Measurements from ENCODE around the gene ZNF436.
"Not testable (repeated sequence)": the region's sequence is repeated elsewhere in the genome, so short reads cannot be mapped to it uniquely, and the experiment has no call there.

The ZNF436 gene

DNA sequence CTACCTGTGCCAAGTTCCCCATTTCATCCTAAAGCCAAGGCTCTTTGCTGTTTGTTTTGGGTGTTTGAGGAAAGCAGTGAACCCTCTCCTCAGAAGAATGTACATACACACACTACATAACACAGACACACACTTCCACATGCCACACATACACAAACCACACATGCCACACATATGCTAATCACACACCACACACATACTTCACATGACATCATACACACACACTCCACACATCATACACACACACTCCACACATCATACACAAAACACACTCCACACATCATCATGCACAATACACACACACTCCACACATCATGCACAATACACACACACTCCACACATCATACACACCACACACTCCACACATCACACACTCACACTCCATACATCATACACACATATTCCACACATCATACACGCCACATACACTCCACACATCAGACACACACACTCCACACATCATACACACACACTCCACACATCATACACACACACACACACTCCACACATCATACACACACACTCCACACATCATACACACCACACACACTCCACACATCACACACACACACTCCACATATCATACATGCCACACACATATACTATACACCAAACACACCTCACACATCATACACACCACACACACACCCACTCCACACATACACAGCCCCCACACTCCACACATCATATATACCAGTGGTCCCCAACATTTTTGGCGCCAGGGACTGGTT is 22.7 kb upstream of the ZNF436 start:
- DNase-seq (ENCODE audit: low read depth in 2 of 3, low spot score in 2 of 3): no peak

- DNase-seq (ENCODE audit: low read depth in 2 of 3, low spot score in 2 of 3): no peak
These were observed 20.2 kb upstream of the ZNF436 start for GRCh38 chr1:23389837-23390321.

DNA sequence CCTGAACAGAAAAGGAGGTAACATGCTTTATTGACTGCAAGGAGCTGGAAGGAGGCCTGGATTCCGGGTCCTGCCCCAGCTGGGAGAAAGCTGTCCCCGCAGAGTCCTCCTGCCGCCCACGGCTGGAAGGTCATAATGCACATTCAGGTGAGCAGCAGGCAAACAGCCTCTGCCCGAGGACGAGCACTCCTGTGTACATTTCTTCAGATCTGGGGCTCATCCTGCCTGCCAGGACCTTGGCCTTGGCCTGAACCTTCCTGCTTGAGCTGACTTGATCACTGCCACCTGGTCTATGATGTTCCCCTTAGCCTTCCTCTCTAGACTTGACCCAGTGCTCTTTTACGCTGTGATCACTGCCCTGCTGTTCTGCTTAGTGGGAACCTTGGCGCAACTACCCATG is 17.9 kb upstream of the ZNF436 start:
- no peak for DNase-seq (ENCODE audit: low read depth in 2 of 3, low spot score in 2 of 3)

DNA sequence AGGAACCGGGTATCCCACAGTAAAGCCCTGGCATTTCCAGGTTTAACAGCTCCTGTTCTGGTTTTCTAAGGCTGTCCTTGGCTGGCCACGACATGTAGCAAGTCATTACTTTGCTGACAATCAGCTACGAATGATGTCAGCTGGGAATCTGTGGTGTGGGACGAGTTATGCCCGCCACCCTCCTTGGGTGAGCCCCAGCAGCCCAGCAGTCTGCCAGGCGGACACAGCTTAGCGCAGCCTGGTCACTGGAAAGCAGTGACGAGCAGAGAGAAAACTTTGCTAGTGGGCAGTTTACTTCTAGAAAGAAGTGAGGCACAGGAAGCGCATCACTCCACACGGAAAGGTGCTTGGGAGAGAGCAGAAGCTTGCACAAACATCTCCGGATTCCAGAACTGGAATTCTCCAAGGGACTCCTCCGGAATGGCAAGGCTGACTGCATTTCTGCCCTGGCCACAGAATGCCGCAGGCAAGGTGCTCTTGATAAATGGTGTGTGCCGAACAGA is 15.5 kb upstream of the ZNF436 start:
- no peak for DNase-seq (ENCODE audit: low read depth in 2 of 3, low spot score in 2 of 3)

GRCh38 chr1:23384312-23385058 is 14.8 kb upstream of the ZNF436 start:
- no peak for DNase-seq (ENCODE audit: low read depth in 2 of 3, low spot score in 2 of 3)

GRCh38 chr1:23383577-23384311 is 14.1 kb upstream of the ZNF436 start:
- no peak for DNase-seq (ENCODE audit: low read depth in 2 of 3, low spot score in 2 of 3)

GRCh38 chr1:23381233-23381885 is 11.7 kb upstream of the ZNF436 start:
- DNase-seq (ENCODE audit: low read depth in 2 of 3, low spot score in 2 of 3): no peak

- no peak for DNase-seq (ENCODE audit: low read depth in 2 of 3, low spot score in 2 of 3)
These were observed 11.1 kb upstream of the ZNF436 start for GRCh38 chr1:23380719-23381118.

- DNase-seq (ENCODE audit: low read depth in 2 of 3, low spot score in 2 of 3): not testable (repeated sequence)
These were observed 10.6 kb upstream of the ZNF436 start for GRCh38 chr1:23380236-23380635.

- no peak for DNase-seq (ENCODE audit: low read depth in 2 of 3, low spot score in 2 of 3)
These were observed 7.5 kb upstream of the ZNF436 start for GRCh38 chr1:23376890-23377811.

DNA sequence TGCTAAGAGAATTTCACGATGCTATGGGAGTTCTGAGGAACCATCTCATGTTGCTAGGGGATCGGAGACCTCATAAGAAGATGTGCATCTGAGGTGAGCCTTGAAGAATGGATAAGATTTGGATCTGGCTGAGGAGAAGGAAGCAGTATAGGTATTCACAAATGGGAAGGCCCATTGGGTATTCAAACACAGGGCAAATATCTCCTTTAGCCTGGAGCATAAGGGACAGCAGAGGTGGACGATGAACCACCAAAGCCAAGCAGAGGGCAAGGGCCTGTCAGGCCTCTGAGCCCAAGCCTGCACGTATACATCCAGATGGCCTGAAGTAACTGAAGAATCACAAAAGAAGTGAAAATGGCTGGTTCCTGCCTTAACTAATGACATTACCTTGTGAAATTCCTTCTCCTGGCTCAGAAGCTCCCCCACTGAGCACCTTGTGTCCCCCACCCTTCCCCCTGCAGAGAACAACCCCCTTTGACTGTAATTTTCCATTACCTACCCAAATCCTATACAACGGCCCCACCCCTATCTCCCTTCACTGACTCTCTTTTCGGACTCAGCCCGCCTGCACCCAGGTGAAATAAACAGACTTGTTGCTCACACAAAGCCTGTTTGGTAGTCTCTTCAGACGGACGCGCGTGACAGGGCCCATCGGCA is 4.6 kb upstream of the ZNF436 start:
- DNase-seq (ENCODE audit: low read depth in 2 of 3, low spot score in 2 of 3): not testable (repeated sequence)

- DNase-seq (ENCODE audit: low read depth in 2 of 3, low spot score in 2 of 3): no peak
These were observed 2.6 kb upstream of the ZNF436 start for GRCh38 chr1:23371987-23372880.

DNA sequence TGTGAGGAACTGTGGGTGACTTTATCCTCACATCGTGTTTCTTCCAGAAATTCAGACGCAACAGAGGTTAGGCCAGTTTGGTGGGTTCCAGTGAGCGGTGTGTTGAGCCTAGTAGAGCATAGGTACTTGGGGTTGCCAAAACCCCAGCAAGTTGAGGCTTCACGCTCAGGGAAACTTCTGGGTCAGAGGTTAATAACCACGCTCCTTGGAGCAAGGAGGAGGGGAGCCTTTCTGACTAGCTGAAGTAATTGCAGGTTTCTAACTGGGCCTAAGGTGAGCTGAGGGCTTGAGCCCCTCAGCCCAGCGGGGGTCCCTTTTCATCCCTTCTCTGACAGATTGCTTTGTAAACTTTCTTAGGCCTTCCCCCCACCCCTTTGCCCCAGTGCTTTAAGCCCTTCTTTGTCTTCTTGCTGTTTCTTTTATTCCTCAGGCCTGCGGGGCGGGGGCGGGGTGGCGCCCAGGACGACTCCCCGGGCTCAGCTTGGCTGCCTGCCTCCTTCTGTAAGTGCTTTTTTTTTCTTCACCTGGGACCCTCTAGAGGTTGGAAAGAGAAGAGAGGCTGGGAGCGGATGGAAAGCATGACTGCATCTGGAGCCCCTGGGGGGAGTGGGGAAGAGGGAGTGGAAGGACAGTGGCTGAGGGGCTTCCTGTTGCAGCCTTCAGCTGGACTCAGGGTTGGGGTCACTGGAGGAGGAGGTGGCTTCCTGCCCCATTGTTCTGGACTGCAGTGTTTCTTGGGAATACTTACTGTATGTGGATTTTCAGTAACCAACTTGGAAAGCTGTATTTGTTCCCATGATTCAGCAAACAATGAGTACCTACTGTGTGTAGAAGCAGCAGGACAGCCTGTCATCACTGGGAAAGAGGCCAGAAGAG is 1.3 kb upstream of the ZNF436 start:
- DNase-seq (ENCODE audit: low read depth in 2 of 3, low spot score in 2 of 3): no peak

DNA sequence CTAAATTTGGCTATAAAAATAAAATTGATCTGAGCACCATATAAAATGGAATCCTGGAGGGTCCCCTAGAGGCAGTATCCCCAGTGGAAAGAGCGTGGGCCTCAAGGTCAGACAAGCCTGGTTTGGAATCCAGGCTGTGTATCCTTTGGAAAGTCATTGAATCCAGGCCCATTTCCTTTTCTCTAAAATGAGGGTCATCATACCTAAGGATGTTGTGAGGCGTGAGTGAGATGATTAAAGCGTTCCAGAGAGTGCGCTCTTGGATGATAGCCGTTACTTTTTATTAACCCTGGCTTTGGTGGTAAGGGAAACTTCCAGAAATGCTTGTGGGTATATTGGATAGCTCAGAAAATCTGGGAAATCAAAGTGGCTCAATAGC is 683 bp upstream of the ZNF436 start:
- DNase-seq (ENCODE audit: low read depth in 2 of 3, low spot score in 2 of 3): no peak

- DNase-seq (ENCODE audit: low read depth in 2 of 3, low spot score in 2 of 3): peak; percentile 76 to 80 (median 77)
These were observed 888 bp downstream of the ZNF436 start for GRCh38 chr1:23368562-23369334.

- DNase-seq (ENCODE audit: low read depth in 2 of 3, low spot score in 2 of 3): peak; percentile 81 to 93 (median 89)
These were observed 1.7 kb downstream of the ZNF436 start for GRCh38 chr1:23367791-23368561.
